Aortic smooth muscle cell (primary cell): ENCODE measurements around the gene PDS5A. TPM values are rescaled to one million over a fixed set of nuclear protein-coding genes. Genes with fewer than 3 reads are reported as not detected.

Source experiments
- total RNA-seq: library from RNA; depleted of rRNA; stranded (reverse); fragments of >200 nt; gene quantifications from 2 replicates; pipeline ENCODE4 v1.2.3, GENCODE V29; 2014

PDS5A gene, protein sequence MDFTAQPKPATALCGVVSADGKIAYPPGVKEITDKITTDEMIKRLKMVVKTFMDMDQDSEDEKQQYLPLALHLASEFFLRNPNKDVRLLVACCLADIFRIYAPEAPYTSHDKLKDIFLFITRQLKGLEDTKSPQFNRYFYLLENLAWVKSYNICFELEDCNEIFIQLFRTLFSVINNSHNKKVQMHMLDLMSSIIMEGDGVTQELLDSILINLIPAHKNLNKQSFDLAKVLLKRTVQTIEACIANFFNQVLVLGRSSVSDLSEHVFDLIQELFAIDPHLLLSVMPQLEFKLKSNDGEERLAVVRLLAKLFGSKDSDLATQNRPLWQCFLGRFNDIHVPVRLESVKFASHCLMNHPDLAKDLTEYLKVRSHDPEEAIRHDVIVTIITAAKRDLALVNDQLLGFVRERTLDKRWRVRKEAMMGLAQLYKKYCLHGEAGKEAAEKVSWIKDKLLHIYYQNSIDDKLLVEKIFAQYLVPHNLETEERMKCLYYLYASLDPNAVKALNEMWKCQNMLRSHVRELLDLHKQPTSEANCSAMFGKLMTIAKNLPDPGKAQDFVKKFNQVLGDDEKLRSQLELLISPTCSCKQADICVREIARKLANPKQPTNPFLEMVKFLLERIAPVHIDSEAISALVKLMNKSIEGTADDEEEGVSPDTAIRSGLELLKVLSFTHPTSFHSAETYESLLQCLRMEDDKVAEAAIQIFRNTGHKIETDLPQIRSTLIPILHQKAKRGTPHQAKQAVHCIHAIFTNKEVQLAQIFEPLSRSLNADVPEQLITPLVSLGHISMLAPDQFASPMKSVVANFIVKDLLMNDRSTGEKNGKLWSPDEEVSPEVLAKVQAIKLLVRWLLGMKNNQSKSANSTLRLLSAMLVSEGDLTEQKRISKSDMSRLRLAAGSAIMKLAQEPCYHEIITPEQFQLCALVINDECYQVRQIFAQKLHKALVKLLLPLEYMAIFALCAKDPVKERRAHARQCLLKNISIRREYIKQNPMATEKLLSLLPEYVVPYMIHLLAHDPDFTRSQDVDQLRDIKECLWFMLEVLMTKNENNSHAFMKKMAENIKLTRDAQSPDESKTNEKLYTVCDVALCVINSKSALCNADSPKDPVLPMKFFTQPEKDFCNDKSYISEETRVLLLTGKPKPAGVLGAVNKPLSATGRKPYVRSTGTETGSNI (N-terminal part only)
- total RNA-seq = 42.3 and 49.6 TPM in 2 replicates

DNA sequence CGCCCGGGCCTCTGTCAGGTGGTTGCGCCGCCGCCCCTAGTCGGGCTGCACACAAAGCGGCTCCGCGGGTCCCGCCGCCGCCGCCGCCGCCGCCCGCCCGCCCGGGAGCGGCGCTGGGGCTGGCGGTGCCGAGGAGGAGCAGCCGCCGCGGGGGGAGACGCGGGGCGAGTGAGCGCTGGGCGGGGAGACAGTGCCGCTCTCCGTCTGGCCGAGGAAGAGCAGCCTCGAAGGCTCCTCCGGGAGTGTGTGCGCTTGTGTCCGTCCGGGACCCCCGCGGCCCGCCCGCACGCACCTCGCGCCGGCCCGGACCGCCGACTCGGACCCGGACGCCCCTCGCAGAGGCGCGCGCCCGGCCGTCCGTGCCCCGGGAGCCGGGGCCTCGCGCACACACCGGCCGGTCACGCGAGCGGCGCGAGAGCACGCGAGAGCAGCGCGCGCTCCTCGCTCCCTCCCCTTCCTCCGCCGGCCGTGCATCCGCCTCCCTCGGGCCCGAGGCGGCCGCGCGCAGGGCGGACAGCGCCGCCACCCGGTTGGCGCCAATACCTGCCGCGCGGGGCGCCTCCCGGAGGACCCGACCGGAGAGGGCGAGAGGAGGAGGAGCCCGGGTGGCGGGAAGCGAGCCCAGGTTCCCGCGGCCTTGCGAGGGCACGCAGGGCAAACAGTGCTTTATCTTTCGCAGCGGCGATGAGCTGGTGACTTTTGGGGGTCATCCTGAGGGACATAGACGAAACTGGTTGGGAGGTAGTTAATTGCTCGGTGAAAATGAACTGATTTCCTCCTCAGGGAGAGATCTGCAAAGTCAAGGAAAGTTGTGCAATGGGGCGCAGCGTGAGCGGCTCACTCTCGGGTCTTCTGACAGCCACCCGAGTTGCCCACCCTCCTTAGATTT is at the start of gene PDS5A:
PDS5A (minus strand) TSS at position 423 of the 889 bp plus-strand sequence. CDS start 1,334 bp downstream, outside the sequence.

Other genes starting within 250 kb of the PDS5A start
- gene N4BP2, start 78.9 kb upstream of the PDS5A start, total RNA-seq = 4.8 and 5.7 TPM in 2 replicates
- not detected in 2 replicates for gene RHOH, start 219.1 kb upstream of the PDS5A start, total RNA-seq